Measurements from ENCODE around the gene ROGDI.

ROGDI gene

DNA sequence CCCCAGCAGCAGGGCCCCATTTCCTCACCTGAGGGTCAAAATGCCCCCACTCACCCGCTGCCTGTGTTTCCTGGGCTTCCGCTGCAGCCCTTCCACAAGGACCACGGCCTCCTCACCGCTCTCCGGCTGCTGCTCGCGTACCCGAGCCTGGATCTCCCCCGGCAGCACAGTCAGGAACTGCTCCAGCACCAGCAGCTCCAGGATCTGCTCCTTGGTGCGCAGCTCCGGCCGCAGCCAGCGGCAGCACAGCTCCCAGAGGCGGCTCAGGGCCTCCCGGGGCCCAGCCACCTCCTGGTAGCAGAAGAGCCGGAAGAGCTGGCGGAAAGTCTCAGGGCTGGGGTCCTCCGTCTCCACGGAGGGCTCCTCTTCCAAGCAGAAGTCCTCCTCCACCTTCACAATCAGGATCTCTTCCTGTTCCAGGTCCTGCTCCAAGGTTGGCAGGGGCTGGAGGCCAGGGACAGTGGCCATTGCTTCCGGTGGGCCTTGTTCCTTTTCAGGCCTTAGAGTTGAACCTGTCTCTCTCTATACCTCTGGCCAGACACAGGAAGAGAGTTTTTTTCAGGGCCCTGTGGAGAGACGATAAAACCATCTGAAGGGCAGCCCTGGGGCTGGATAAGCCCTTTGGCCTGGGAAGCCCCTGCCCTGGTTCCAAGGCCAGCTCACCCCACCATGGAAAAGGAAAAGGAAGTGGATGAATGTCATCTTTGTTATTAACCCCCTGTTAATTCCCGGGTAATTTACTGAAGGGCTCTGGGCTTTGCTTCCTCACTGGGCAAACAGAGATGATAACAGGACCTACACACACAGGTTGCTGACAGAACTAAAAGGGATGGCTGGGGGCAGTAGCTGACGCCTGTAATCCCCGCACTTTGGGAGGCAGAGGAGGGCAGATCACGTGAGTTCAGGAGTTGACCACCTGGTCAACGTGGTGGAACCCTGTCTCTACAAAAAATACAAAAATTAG is 36.6 kb downstream of the ROGDI start:
- no peak for DNase-seq

- no peak for DNase-seq
Measured at GRCh38 chr16:4763791-4764190, 38.6 kb downstream of the ROGDI start.

- DNase-seq: no peak
Measured at GRCh38 chr16:4762205-4762604, 40.2 kb downstream of the ROGDI start.

GRCh38 chr16:4760221-4760910 is 42.1 kb downstream of the ROGDI start:
- DNase-seq: no peak

- no peak for DNase-seq
Measured at GRCh38 chr16:4755687-4756086, 46.7 kb downstream of the ROGDI start.

GRCh38 chr16:4754865-4755264 is 47.6 kb downstream of the ROGDI start:
- DNase-seq: no peak

GRCh38 chr16:4753227-4753626 is 49.2 kb downstream of the ROGDI start:
- DNase-seq: no peak

GRCh38 chr16:4752351-4753100 is 49.9 kb downstream of the ROGDI start:
- no peak for DNase-seq

DNA sequence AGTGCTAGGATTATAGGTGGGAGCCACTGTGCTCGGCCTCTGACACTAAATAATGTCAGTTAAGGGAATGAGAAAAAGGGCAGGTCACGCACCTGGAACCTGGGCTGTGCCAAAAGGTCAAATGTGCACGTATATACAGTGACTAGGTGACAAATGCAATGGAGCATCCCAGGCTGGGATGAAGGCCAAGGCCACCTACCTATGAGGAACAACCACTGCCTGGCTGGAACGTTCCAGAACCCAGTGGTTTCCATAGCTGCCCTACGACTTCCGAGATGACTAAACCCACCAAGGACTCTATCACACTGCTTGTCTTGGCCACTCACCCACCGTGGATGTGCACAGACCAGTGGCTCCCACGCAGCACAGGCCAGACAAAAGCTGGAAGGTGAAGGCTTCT is 51.5 kb downstream of the ROGDI start:
- no peak for DNase-seq

DNA sequence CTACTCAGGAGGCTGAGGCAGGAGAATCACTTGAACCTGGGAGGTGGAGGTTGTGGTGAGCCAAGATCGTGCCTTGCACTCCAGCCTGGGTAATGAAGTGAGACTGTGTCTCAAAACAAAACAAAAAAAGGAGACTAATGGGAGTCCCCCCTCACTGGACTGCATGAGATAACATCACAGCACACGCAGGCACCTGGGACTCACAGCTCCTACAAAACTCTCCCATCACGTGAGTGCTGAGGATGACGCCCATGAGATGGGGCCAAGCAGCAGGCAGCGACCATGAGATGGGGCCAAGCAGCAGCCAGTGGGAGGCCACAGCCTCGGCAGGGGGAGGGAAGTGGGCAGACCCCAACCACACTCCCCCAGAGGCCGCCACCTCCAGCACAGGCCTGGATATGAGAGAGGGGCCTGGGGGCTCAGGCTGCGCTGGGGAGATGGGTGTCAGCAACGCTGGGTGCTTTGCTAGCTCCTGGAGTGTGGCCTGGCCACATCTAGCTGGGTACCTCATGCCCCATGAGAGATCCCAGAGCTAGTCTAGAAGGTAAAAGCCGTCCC is 52.7 kb downstream of the ROGDI start:
- DNase-seq: no peak

DNA sequence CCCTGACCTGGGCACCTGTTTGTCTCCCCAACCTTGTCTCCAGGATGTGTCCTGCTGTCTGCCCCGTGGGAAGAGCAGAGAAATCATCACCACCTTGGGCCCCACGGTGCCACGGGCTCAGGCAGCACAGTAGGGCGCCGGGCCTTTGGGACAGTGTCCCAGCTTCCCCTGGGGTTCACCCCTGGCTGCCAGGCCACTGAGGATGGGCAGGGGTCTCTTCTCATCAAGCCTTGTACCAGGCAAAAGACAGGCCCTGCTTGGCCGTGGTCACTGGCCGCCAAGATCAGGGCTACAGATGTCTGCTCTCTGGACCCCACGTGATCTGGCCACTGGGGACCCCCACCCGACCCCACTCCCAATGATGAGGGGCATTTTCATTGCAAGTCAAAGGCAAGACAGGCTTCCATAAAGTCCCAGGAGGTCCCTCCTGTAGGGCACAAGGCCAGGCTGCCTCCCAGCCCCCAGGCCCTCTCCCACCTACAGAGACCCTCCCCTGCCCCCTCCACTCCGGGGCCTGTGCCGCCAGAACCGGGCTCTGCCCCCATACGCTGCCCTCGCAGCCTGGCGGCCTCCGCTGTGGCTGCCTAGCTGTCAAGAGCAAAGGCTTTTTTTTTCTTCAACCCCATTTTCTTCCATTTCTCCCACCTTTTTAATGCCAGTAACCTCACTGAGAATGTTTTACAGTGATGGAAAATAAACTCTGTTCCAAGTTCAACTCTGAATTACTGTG is 53.6 kb downstream of the ROGDI start:
- no peak for DNase-seq

GRCh38 chr16:4747906-4748681 is 54.3 kb downstream of the ROGDI start:
- no peak for DNase-seq

DNA sequence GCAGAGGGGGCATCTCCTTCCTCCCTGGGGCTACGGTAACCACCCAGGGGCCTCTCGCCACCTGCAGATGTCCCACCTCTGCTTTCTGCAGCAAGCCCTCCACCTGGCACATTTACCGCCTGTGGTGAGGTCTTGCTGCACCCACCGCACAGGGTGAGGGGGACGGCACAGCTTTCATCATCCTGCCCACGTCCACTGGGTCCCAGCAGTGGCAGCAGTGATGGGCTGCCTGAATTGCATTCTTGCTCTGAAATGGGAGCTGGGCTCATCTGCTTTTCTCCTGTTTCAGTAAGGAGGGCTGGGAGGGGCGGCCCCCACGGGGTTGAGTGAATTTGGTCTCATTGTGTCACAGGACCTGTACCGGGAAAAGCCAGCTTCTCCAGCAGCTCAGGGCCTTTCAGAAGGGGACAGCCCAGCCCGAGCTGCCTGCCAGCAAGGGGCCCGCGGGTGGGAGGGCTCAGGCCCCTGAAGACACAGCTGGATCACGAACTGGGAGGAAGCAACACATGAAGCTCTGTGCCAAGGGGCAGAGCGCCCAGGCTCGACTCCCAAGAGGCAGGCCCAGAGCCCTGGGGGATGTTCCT is 55.4 kb downstream of the ROGDI start:
- no peak for DNase-seq
